ENCODE results near the gene ATF2. TPM values are rescaled to one million over a fixed set of nuclear protein-coding genes. Genes with fewer than 3 reads are reported as not detected.

Gene ATF2
- total RNA-seq, 2 experiments from 2014 or later, result 42.9 to 48.4 TPM

DNA sequence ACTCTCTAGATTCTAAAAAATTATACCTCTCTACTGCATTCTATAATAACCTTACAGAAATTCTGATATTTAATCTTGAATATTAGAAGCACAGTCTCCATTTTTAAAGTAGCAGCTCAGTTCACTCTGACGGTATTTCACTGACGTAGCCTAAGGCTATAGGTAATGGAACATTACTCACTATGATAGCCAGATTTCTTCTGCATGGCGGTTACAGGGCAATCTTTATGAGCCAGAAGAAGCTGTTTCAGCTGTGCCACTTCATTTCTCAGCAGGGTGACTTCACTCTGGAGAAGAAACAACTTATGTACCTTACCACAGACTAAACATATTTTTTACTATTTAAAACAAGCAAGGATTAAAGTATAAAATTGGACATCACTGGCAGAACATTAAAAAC is 87.5 kb downstream of the ATF2 start:
- TF ChIP-seq, protein P1, sequence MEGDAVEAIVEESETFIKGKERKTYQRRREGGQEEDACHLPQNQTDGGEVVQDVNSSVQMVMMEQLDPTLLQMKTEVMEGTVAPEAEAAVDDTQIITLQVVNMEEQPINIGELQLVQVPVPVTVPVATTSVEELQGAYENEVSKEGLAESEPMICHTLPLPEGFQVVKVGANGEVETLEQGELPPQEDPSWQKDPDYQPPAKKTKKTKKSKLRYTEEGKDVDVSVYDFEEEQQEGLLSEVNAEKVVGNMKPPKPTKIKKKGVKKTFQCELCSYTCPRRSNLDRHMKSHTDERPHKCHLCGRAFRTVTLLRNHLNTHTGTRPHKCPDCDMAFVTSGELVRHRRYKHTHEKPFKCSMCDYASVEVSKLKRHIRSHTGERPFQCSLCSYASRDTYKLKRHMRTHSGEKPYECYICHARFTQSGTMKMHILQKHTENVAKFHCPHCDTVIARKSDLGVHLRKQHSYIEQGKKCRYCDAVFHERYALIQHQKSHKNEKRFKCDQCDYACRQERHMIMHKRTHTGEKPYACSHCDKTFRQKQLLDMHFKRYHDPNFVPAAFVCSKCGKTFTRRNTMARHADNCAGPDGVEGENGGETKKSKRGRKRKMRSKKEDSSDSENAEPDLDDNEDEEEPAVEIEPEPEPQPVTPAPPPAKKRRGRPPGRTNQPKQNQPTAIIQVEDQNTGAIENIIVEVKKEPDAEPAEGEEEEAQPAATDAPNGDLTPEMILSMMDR (IDR thresholded peaks at IDR 0.05), result no peak
- ChIA-PET CTCF (interaction anchor here (1.2 kb wide), 1 partner anchor 105 kb away, joined by 3 read pairs; no protein-coding TSS in a partner anchor), POLR2A (no interaction called here)
- no peak for DNase-seq
- Mint-ChIP-seq H3K4me1 (ENCODE audit: low read depth) (no peaks in the 10 kb centered on the region), H3K27me3 (no peaks in the 10 kb centered on the region), H3K36me3 (ENCODE audit: low read depth) (peaks cover 52% of the 10 kb centered on the region), H3K9me3 (peaks cover 6% of the 10 kb centered on the region), H3K27ac (no peak overlapping the region), H3K4me3 (no peak overlapping the region)
- intact Hi-C loops (cut with micrococcal nuclease), result no loop called here
- no peak for ATAC-seq

DNA sequence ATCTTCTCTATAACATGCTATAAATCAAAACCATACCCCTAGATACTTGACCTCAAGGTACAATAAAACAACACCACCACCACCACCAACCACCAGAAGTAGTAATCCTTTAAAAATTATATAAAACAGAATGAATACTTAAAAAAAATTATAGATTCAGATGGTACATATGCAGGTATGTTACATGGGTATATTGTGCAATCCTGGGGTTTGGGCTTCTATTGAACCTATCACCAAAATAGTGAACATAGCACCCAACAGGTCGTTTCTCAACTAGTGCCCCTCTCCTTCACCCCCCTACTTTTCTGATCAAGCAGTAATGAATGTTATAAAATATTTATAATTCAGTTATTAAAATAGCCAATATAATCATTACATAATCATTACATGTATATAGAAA is 91.7 kb downstream of the ATF2 start:
- TF ChIP-seq, protein P1 (IDR thresholded peaks at IDR 0.05), result no peak
- H3K27ac Mint-ChIP-seq, result no peak overlapping the region
- ATAC-seq (no peak), DNase-seq (no peak)
- H3K4me3 Mint-ChIP-seq, result no peak overlapping the region
- no peaks in the 10 kb centered on the region for H3K27me3 Mint-ChIP-seq
- H3K36me3 Mint-ChIP-seq (ENCODE audit: low read depth), result peaks cover 43% of the 10 kb centered on the region
- POLR2A ChIA-PET, result no interaction called here
- no peaks in the 10 kb centered on the region for H3K4me1 Mint-ChIP-seq (ENCODE audit: low read depth)
- intact Hi-C loops (cut with micrococcal nuclease), result no loop called here
- H3K9me3 Mint-ChIP-seq, result no peaks in the 10 kb centered on the region
- CTCF ChIA-PET, result no interaction called here

DNA sequence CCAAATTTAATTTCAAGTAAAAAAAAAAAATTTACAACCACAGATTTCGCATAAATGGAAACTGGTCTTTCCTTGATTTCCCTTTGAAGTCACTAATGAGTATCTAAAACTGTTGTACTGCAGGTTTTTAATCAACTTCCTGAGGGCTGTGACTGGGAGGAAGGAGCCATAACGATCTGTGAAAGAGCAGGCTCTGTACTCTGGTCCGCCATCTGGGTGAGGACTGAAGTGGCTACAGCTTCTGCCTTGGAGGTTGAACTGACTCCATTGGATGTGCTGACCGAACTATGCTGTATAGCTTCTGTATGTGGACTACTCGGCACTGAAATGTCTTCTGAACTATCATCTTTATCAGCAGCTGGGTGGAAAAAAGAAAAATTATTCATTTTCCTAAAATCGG is 93.5 kb downstream of the ATF2 start:
- TF ChIP-seq, protein P1 (IDR thresholded peaks at IDR 0.05), result no peak
- no peak for DNase-seq
- POLR2A ChIA-PET, result no interaction called here
- CTCF ChIA-PET, result no interaction called here
- no peaks in the 10 kb centered on the region for H3K9me3 Mint-ChIP-seq
- H3K27ac Mint-ChIP-seq, result no peak overlapping the region
- no peak for ATAC-seq
- intact Hi-C loops (cut with micrococcal nuclease), result no loop called here
- H3K4me1 Mint-ChIP-seq (ENCODE audit: low read depth), result no peaks in the 10 kb centered on the region
- no peaks in the 10 kb centered on the region for H3K27me3 Mint-ChIP-seq
- H3K36me3 Mint-ChIP-seq (ENCODE audit: low read depth), result peaks cover 33% of the 10 kb centered on the region
- H3K4me3 Mint-ChIP-seq, result no peak overlapping the region

DNA sequence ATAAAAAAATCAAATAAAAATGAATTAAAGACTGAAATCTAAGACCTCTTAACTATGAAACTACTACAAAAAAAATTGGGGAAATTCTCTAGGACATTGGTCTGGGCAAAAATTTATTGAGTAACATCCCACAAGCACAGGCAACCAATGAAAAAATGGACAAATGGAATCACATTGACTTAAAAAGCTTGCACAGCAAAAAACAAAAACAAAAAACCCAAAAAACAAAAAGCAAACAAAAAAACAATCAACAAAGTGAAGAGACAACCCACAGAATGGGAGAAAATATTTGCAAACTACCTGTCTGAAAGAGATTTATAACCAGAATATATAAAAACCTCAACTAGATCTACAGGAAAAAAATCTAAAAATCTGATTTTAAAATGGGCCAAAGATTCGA is 99.5 kb downstream of the ATF2 start:
- no peak for ATAC-seq
- POLR2A ChIA-PET, result no interaction called here

DNA sequence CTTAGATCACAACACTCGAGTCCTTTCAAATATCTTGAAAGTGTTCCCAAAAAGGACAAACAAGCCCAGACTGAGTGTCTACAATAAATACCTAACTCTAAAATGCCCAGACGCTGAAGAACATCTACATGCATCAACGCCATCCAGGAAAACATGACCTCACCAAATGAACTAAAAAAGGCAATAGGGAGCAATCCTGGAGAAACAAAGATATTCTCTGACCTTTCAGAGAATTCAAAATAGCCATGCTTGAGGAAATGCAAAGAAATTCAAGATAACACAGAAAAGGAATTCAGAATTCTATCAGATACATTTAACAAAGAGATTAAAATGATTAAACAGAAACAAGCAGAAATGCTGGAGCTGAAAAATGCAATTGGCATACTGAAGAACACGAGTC is 101.6 kb downstream of the ATF2 start:
- DNase-seq (no peak), ATAC-seq (no peak)
- Mint-ChIP-seq H3K4me3 (no peak overlapping the region), H3K36me3 (ENCODE audit: low read depth) (peaks cover 14% of the 10 kb centered on the region), H3K27ac (no peak overlapping the region), H3K27me3 (no peaks in the 10 kb centered on the region), H3K9me3 (no peaks in the 10 kb centered on the region), H3K4me1 (ENCODE audit: low read depth) (peaks cover 4% of the 10 kb centered on the region)
- CTCF ChIA-PET, result interaction anchor here (0.7 kb wide), 1 partner anchor 45 kb away, joined by 3 read pairs; no protein-coding TSS in a partner anchor
- POLR2A ChIA-PET, result no interaction called here
- intact Hi-C loops (cut with micrococcal nuclease), result no loop called here
- TF ChIP-seq, protein P1 (IDR thresholded peaks at IDR 0.05), result no peak

More for the DNA sequence above, 99.5 kb downstream of the ATF2 start:
- Mint-ChIP-seq H3K27ac (no peak overlapping the region), H3K9me3 (no peaks in the 10 kb centered on the region), H3K4me3 (no peak overlapping the region), H3K4me1 (ENCODE audit: low read depth) (no peaks in the 10 kb centered on the region), H3K36me3 (ENCODE audit: low read depth) (peaks cover 20% of the 10 kb centered on the region), H3K27me3 (no peaks in the 10 kb centered on the region)
- intact Hi-C loops (cut with micrococcal nuclease), result no loop called here
- TF ChIP-seq, protein P1 (IDR thresholded peaks at IDR 0.05), result no peak
- DNase-seq, result no peak
- CTCF ChIA-PET, result no interaction called here
